ENCODE results near the gene ADCY7. TPM values are rescaled to one million over a fixed set of nuclear protein-coding genes. Genes with fewer than 3 reads are reported as not detected.

The ADCY7 gene
- total RNA-seq, 2 donors from 2014 or later, result 8.5 to 17.1 TPM

DNA sequence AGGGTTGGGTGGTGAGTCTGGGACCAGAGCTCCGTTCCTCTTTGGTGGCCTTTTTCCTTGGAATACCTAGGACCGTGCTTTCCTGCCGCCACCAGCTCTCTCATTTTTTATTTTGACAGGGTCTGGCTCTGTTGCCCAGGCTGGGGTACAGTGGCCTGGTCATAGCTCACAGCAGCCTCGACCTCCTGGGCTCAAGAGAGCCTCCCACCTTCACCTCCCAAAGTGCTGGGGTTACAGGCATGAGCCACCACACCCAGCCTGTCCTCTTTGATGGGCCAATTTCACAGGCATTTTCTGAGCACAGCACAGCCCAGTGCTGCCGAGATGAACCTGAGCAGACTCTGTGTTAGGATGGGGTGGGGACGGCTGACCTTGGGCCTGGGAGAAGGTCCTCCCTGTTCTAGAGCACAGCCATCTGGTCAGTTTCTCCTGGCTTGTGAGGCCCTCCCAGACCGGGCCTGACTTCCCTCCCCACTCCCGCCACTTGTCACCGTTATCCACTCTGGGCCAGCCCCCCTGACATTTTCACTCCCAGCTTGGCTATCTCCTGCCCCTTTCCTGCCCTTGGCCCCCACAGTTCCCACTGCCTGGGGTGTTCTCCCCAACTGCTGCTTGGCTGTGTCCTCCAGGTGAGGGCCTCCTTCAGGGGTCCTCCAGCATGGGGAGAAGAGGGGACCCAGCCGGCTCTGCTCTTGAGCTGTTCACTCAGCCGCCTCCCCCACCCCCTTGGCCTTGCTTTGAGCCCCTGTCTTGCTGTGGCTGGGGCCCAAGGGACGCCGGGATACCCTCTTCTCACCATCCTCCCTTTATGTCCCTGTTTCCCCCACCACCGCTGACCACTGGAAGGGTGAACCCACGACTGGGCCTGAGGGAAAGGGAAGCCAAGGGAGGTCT, 5.0 kb downstream of the ADCY7 start:
- TF ChIP-seq, protein P1, sequence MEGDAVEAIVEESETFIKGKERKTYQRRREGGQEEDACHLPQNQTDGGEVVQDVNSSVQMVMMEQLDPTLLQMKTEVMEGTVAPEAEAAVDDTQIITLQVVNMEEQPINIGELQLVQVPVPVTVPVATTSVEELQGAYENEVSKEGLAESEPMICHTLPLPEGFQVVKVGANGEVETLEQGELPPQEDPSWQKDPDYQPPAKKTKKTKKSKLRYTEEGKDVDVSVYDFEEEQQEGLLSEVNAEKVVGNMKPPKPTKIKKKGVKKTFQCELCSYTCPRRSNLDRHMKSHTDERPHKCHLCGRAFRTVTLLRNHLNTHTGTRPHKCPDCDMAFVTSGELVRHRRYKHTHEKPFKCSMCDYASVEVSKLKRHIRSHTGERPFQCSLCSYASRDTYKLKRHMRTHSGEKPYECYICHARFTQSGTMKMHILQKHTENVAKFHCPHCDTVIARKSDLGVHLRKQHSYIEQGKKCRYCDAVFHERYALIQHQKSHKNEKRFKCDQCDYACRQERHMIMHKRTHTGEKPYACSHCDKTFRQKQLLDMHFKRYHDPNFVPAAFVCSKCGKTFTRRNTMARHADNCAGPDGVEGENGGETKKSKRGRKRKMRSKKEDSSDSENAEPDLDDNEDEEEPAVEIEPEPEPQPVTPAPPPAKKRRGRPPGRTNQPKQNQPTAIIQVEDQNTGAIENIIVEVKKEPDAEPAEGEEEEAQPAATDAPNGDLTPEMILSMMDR (IDR thresholded peaks at IDR 0.05), result no peak
- no peak overlapping the region for H3K4me3 ChIP-seq
- no peak overlapping the region for H3K27ac ChIP-seq
- no peak for DNase-seq (ENCODE audit: low spot score)
- H3K4me1 ChIP-seq, result peaks cover 0 to 8% of the 10 kb centered on the region in 2 donors
- no peaks in the 10 kb centered on the region for H3K36me3 ChIP-seq
- H3K9me3 ChIP-seq, result no peaks in the 10 kb centered on the region
- no peaks in the 10 kb centered on the region for H3K27me3 ChIP-seq

DNA sequence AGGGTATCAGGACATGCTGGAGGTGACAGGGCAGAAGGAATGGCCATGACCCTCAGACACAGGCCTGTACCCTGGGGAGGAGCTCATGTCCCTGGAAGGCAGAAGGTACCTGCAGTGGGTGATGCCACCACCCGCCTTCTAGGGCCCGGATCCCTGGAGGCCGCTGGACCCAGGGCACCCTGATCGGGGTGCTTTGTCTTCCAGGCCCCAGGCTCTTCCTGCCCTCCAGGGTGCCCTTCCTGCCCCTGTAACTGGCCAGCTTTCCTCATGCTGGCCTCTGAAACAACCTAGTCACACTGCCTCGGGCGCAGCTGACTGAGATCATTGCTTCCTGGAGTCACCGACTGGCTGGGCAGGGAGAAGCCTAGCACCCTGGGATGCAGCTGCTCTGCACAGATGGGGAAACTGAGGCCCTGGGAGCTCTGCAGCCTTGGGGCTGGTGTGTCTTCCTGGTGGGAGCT, 5.8 kb downstream of the ADCY7 start:
- Histone ChIP-seq H3K27ac (no peak overlapping the region), H3K27me3 (no peaks in the 10 kb centered on the region), H3K36me3 (no peaks in the 10 kb centered on the region), H3K9me3 (no peaks in the 10 kb centered on the region), H3K4me3 (no peak overlapping the region), H3K4me1 (peaks cover 0 to 2% of the 10 kb centered on the region in 2 donors)
- TF ChIP-seq, protein P1 (IDR thresholded peaks at IDR 0.05), result no peak
- DNase-seq (ENCODE audit: low spot score), result no peak

DNA sequence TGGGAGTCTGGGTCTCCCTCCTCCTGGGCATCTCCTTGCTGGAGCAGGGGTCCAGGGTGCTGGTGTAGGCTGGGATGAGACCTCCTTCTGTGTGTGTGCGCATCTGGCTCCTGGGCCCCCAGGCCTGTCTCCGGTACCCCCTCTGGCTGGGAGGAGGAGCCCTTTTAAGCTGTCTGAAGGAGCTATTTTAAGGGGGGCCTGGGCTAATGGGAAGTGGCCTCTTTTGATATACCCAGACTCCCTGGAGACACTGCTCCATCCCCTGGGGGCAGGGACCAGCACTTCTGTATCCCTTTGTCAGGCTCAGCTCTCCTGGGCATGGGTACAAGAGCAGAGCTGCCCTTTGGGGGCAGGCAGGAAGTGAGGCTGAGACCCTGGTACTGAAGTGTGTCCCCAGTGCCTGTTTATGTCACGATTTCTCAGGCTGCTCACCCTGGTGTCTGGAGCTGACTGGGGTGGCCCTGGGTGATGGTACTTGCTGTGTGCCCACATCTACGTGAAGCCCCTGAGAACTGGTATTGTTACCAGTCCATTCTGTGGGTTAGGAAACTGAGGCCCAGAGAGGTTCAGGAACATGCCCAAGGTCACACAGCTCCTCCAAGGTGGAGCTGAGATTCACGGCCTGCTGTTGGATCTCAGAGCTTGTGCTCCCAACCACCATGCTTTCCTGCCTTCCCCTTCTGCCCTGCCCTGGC, 6.5 kb downstream of the ADCY7 start:
- Histone ChIP-seq H3K4me1 (no peaks in the 10 kb centered on the region), H3K9me3 (no peaks in the 10 kb centered on the region), H3K27ac (no peak overlapping the region), H3K4me3 (no peak overlapping the region), H3K27me3 (no peaks in the 10 kb centered on the region), H3K36me3 (no peaks in the 10 kb centered on the region)
- DNase-seq (ENCODE audit: low spot score), result no peak
- TF ChIP-seq, protein P1 (IDR thresholded peaks at IDR 0.05), result no peak

DNA sequence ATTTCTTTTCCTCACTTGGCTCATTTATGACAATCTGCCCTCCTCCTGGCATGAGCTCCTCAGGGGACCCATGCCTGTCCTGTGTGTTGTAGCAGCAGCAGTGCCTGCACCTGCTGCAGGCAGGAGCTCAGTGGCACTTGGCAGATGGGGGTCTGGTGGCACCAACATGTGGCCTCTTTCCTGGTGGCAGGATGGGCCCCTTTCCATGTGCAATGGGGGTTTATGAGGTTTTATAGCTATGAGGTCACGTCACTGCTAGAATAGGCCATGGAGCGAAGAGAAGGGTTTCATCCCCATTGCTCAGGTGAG, 7.0 kb downstream of the ADCY7 start:
- H3K4me1 ChIP-seq, result no peaks in the 10 kb centered on the region
- no peaks in the 10 kb centered on the region for H3K36me3 ChIP-seq
- H3K4me3 ChIP-seq, result no peak overlapping the region
- no peaks in the 10 kb centered on the region for H3K27me3 ChIP-seq
- TF ChIP-seq, protein P1 (IDR thresholded peaks at IDR 0.05), result no peak
- no peaks in the 10 kb centered on the region for H3K9me3 ChIP-seq
- H3K27ac ChIP-seq, result no peak overlapping the region
- no peak for DNase-seq (ENCODE audit: low spot score)

DNA sequence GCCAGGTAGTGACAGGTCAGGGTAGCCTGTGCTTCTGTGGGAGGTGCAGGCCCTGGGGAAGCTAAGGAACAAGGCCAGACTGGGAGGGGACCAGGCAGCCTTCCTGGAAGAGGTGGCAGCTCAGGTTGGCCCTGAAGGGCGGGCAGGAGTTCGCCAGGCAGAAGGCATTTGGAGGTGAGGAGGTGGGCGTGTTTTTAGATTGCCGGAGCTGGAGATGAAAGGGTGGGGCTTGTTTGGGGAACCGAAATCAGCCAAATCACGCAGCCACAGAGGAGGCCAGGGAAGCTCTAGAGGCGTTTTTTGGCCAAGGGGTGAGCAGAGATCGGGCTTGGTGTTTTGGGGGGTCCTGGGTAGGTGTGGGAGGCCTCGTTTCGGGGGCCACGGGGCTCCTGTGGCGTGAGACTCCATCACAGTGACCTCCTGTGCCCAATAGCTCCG, 7.6 kb downstream of the ADCY7 start:
- no peak for DNase-seq (ENCODE audit: low spot score)
- H3K27me3 ChIP-seq, result no peaks in the 10 kb centered on the region
- no peaks in the 10 kb centered on the region for H3K36me3 ChIP-seq
- H3K4me1 ChIP-seq, result no peaks in the 10 kb centered on the region
- peak overlapping the region; percentile 46 to 54 for H3K27ac ChIP-seq
- H3K4me3 ChIP-seq, result peak overlapping the region; percentile 0 to 29
- TF ChIP-seq, protein P1 (IDR thresholded peaks at IDR 0.05), result no peak
- no peaks in the 10 kb centered on the region for H3K9me3 ChIP-seq
